A673 (cell line): Measurements from ENCODE around the gene WIPF3. TPM values are rescaled to one million over a fixed set of nuclear protein-coding genes. Genes with fewer than 3 reads are reported as not detected.

Source experiments
- BruUV-seq: library from RNA; stranded (reverse); fragments of 400-500 nt; replicated peaks from 2 replicates; lab custom pipeline; 2021; lab: Mats Ljungman, UMichigan
- CTCF ChIA-PET: fragments of 300-600 bp; sonication (Branson Sonifier 250); formaldehyde crosslinking; loops from one replicate; lab custom pipeline; 2022; ENCODE audit warnings: antibody characterized with exemption; lab: Charles Lee
- POLR2A ChIA-PET: fragments of 300-600 bp; sonication (Branson Sonifier 250); formaldehyde crosslinking; loops from one replicate; lab custom pipeline; 2022; ENCODE audit warnings: antibody characterized with exemption; ENCODE audit not compliant: low non-redundant PET; lab: Charles Lee
- DNase-seq: peaks from one replicate; pipeline ENCODE4 v3.0.0-alpha.2; 2015; ENCODE audit warnings: low spot score
- H3K27ac ChIP-seq: fragments of 200-600 bp; sonication (generic); 2 replicates; pipeline ENCODE4 v1.5.1; 2016; ENCODE audit warnings: mixed run types, low read depth, mild to moderate bottlenecking, mixed read lengths, antibody characterized with exemption, low read length; ENCODE audit not compliant: poor library complexity, severe bottlenecking
- H3K27me3 ChIP-seq: fragments of 200-600 bp; sonication (generic); replicated peaks from 2 replicates; pipeline ENCODE4 v1.6.1; 2017; ENCODE audit warnings: mixed run types, low read depth, mild to moderate bottlenecking, mixed read lengths, antibody characterized with exemption, low read length; ENCODE audit not compliant: insufficient read depth, poor library complexity
- H3K36me3 ChIP-seq: fragments of 200-600 bp; sonication (generic); 2 replicates; pipeline ENCODE4 v1.6.1; 2016; ENCODE audit warnings: mixed run types, mild to moderate bottlenecking, mixed read lengths, antibody characterized with exemption, low read length; ENCODE audit not compliant: insufficient read depth, poor library complexity, severe bottlenecking
- H3K4me1 ChIP-seq: fragments of 200-600 bp; sonication (generic); 2 replicates; pipeline ENCODE4 v1.6.1; 2017; ENCODE audit warnings: mixed run types, mild to moderate bottlenecking, mixed read lengths, antibody characterized with exemption, low read length; ENCODE audit not compliant: insufficient read depth, poor library complexity, severe bottlenecking
- H3K4me3 ChIP-seq: fragments of 200-600 bp; sonication (generic); 2 replicates; pipeline ENCODE4 v1.5.1; 2016; ENCODE audit warnings: low read depth, mixed run types, mild to moderate bottlenecking, mixed read lengths, low read length; ENCODE audit not compliant: poor library complexity, severe bottlenecking
- H3K9me3 ChIP-seq: fragments of 200-600 bp; sonication (generic); 2 replicates; pipeline ENCODE4 v1.6.1; 2016; ENCODE audit warnings: mixed run types, low read depth, mild to moderate bottlenecking, mixed read lengths, antibody characterized with exemption, low read length; ENCODE audit not compliant: poor library complexity, severe bottlenecking
- CTCF ChIP-seq: fragments of 300-800, 200-600 bp; sonication (generic); conservative IDR thresholded peaks from 2 replicates; pipeline ENCODE4 v1.5.1; 2017; ENCODE audit warnings: low read depth, mild to moderate bottlenecking, antibody characterized with exemption, low read length, moderate library complexity, mixed read lengths
- EZH2 ChIP-seq: fragments of 200-600 bp; sonication (generic); IDR thresholded peaks from 2 replicates; pipeline ENCODE4 v1.6.1; 2017; ENCODE audit warnings: borderline replicate concordance, low read depth, mild to moderate bottlenecking, mixed read lengths, antibody characterized with exemption, low read length; ENCODE audit not compliant: poor library complexity, severe bottlenecking
- intact Hi-C: fragments of 100-400 bp; cut with micrococcal nuclease; formaldehyde crosslinking; loops from one replicate; pipeline ENCODE4 v1.10.0; 2022; ENCODE audit not compliant: unreplicated experiment
- total RNA-seq: library from RNA; stranded (reverse); gene quantifications from 2 replicates; pipeline ENCODE4 v1.2.3, GENCODE V29; 2021

Gene WIPF3
- total RNA-seq, 1 experiment from 2014 or later: 0.21 TPM

GRCh38 chr7:29924684-29925083, 118.4 kb downstream of the WIPF3 start:
- POLR2A ChIA-PET: no interaction called here
- no peak overlapping the region for H3K4me3 ChIP-seq
- intact Hi-C loops: loop anchor here (5.0 to 10.0 kb wide), 3 partner anchors 162 to 1000 kb away; no protein-coding TSS in a partner anchor
- DNase-seq: no peak
- H3K4me1 ChIP-seq: no peaks in the 10 kb centered on the region
- no peaks in the 10 kb centered on the region for H3K27me3 ChIP-seq
- H3K27ac ChIP-seq: no peak overlapping the region
- TF ChIP-seq CTCF: no peak
- TF ChIP-seq EZH2: no peak
- H3K9me3 ChIP-seq: no peaks in the 10 kb centered on the region
- CTCF ChIA-PET: interaction anchor here (0.8 kb wide), 1 partner anchor 640 kb away, joined by 3 read pairs; no protein-coding TSS in a partner anchor
- H3K36me3 ChIP-seq: peaks cover 15% of the 10 kb centered on the region
- BruUV-seq: no TSS peak

- BruUV-seq: no TSS peak
- Histone ChIP-seq H3K9me3 (no peaks in the 10 kb centered on the region), H3K4me3 (no peak overlapping the region), H3K4me1 (no peaks in the 10 kb centered on the region), H3K27me3 (no peaks in the 10 kb centered on the region), H3K36me3 (peaks cover 5% of the 10 kb centered on the region), H3K27ac (no peak overlapping the region)
- intact Hi-C loops: loop anchor here (10.0 kb wide), 2 partner anchors 291 to 1001 kb away; no protein-coding TSS in a partner anchor
- ChIA-PET CTCF (no interaction called here), POLR2A (interaction anchor here (0.7 kb wide), 1 partner anchor 20 kb away, joined by 3 read pairs; no protein-coding TSS in a partner anchor)
- TF ChIP-seq CTCF: no peak
- no peak for DNase-seq
These were observed 119.9 kb downstream of the WIPF3 start for GRCh38 chr7:29926216-29926615.

GRCh38 chr7:29926741-29927140, 120.4 kb downstream of the WIPF3 start:
- Histone ChIP-seq H3K4me1 (no peaks in the 10 kb centered on the region), H3K27ac (no peak overlapping the region), H3K36me3 (peaks cover 7% of the 10 kb centered on the region), H3K9me3 (no peaks in the 10 kb centered on the region), H3K27me3 (no peaks in the 10 kb centered on the region), H3K4me3 (no peak overlapping the region)
- no TSS peak for BruUV-seq
- DNase-seq: no peak
- TF ChIP-seq CTCF (no peak), EZH2 (no peak)
- ChIA-PET CTCF (no interaction called here), POLR2A (interaction anchor here (0.7 kb wide), 1 partner anchor 20 kb away, joined by 3 read pairs; no protein-coding TSS in a partner anchor)
- intact Hi-C loops: loop anchor here (10.0 kb wide), 2 partner anchors 292 to 1002 kb away; no protein-coding TSS in a partner anchor
